GM18907 (cell line): ENCODE measurements around the gene TESPA1.

ENCODE experiments used
- ATAC-seq: cut with Tn5 transposase; IDR thresholded peaks from one replicate; pipeline ENCODE4 v1.9.1; 2021; ENCODE audit warnings: mild to moderate bottlenecking, moderate library complexity; ENCODE audit not compliant: unreplicated experiment

The TESPA1 gene, protein sequence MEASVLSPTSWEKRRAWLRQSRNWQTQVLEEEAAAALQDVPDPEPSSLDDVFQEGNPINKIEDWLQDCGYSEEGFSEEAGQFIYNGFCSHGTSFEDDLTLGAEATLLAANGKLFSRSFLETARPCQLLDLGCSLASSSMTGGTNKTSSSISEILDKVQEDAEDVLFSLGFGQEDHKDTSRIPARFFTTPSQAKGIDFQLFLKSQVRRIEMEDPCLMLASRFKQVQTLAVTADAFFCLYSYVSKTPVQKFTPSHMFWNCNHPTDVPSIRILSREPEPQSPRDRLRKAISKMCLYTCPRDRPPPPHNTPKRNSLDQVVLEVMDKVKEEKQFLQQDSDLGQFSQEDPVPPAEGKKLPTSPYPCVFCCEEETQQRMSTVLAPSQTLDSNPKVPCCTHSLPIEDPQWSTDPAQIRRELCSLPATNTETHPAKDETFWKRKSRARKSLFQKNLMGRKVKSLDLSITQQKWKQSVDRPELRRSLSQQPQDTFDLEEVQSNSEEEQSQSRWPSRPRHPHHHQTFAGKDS

DNA sequence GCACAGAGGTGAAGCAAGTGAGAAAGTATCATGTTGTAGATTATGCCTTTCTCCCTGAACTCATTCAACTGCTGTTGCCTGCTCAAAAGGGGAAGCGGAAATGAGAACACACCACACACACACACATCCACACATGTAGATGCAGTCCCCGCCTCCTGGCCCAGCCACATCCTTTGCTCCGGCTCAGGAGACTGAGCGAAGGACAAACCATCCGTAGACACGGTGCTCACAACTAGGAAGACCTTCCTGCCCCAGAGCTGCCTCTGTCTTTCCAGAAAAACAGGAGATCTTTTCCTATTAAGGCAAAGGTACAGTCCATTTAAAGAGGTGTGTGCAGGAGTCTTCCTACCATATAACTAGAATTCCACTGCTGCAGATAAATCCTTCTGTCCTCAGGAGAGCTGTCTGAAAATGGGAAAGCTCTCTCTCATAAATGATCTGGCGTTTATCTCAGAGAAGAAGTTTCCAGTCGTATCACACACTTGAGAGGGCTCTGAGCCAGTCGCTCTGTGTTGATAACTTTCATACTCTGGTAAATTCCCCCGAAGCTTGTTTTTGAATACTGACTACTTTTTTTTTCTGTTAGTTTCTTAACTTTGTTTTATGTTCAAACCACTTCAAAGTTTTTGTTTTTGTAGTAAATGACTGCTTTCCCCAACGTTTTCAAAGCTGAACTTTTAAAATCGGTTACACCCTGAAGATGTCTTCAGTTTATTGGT, at the start of gene TESPA1:
Gene TESPA1 (minus strand): TSS at position 105 of the 719 bp plus-strand sequence. CDS start 10,200 bp downstream, outside the sequence.
- ATAC-seq: peak; percentile 97

DNA sequence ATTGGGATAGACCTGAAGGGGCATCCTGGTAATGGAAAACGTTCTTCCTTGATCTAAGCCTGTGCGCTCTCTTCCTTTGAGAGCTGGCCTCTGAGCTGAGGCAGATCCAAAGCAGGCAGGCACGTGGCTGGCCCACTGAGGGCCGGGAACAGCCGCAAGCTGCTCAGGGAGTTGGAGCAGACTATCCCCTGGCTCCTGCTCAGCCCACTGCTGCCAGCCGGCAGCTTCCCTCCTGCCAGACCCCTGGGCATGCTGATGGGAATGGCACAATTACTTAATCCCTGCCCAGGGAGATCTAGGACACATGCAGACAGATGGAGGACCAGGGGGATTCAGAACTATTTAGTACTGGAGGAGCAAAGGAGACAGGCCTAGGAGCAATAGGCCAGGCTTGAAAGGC, 49.7 kb upstream of the TESPA1 start:
- no peak for ATAC-seq

DNA sequence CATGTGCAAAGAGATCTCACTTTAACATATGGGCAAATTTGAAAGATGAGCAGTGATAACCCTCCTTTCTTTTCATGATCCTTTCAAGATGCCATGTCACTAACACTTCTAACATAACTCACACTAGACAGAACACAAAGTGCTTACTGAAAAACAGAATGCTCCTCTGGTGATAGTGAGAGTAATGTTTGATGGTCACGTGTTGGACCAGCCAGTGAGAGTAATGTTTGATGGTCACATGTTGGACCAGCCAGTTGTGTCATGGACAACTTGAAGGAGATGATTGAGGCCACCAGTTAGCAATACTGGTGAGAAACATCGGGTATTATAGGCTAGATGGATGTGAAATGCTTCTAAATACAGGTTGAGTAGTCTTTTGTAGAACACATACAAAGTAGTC, 40.9 kb upstream of the TESPA1 start:
- ATAC-seq: no peak

DNA sequence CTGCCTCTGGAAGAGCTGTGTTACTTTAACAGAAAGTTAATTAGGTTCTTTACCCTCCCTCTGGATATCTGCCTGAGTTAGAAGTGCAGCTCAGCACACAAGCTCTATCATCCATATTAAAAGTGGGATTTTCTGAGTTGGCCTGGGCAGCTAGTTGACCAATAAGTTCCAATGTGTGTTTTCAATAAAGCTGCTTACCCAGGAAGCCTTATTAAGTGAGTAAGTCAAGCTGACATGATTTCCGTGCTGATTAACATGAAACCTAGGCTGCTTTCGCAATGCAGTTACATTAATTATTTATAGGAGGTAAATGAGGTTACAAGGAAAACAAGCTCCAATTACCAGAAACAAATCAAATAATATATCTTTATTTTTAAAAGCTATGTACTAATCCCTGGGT, 40.0 kb upstream of the TESPA1 start:
- ATAC-seq: no peak

DNA sequence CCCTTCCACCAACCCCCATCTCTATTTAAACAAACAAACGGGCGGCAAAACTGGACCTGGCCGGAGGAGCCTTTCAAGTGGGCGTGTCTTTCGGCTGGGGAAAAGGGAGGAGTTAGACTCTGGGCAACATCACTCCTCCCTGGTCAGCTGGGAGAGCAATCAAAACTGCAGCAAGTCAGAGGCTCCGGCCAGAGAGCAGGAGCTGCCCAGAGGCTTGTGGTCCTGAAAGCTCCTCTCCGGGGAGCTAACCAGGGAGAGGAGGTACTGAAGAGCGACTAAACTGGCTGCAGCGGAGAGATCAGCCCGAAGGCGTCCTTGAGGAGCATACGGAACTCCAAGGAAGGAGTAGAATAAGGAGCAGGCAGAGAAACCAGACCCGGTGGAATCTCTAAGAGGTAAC, 35.2 kb upstream of the TESPA1 start, which contains the start of gene NEUROD4:
Gene NEUROD4 (plus strand): TSS at position 191 of the 400 bp plus-strand sequence. CDS start 6,466 bp downstream, outside the sequence.
- ATAC-seq: no peak

DNA sequence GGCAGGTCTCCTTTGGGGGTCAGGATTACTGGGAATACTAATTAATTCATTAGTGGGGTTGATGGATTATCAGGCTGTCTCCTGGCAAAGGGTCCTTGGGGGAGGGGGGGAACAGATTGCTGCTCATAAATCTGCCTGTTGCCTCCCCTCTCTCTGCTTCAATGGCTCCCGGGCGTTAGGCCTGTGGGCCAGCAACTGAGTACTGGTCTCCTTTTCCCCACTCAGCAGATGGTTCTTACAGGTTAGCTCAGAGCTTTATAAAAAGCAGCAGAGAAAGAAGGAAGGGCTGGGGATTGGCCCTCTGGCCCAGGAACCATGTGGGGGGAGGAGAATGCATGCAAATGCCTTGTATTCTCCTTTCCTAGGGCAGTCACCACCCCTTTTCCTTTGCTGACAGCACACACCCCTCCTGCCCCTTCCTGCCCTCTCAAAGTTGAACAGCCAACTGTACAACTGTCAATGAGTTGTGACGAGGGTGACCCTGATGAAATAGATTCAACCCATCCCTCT, 32.9 kb upstream of the TESPA1 start:
- ATAC-seq: no peak

DNA sequence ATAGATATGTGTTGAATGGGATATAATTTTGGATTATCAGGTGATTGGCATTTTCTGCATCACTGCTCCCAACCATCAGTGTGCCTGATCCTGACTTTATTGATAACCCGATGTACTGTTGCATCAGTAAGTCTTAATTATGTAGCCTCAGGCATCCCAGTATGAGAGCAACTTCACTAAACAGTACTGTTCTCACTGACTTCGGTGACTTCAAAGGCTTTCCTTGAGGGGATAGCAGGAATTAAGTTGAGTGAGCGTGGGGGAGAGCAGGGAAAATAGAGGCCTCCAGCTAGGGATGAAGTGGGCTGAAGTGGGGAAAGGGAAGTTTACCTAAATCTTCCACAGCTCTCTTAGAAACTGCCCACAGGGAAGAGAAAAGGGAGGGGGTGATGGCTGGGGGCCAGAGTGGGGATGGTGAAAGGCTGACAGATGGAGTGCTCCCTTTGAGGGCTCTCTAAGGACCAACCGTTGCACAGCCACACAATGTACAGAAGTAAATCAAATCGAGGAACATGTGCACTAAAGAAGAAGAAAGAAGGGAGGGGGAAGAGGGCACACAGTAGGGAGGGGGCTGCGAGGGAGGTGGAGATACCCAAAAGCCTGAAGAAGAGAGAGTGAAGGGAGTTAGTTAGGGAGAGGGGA, 24.5 kb upstream of the TESPA1 start:
- no peak for ATAC-seq

DNA sequence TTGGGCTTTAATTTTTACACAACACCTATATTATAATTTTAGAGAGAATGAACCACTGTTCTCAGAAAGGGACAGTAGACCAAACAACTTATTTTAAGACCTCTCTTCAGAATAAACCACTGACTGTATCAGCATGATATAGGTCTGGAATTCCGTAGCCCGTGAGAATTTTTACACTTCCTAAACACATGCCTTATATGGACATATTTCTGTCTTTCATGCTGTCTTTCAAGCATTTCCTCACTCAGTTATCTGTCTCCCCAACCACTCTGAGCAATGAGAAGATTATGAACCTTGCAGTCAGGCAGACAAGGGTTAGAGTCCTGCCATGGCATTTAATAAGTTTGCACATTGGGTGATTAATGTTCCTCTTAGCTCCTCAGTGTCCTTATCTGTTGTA, 17.8 kb upstream of the TESPA1 start:
- ATAC-seq: no peak

DNA sequence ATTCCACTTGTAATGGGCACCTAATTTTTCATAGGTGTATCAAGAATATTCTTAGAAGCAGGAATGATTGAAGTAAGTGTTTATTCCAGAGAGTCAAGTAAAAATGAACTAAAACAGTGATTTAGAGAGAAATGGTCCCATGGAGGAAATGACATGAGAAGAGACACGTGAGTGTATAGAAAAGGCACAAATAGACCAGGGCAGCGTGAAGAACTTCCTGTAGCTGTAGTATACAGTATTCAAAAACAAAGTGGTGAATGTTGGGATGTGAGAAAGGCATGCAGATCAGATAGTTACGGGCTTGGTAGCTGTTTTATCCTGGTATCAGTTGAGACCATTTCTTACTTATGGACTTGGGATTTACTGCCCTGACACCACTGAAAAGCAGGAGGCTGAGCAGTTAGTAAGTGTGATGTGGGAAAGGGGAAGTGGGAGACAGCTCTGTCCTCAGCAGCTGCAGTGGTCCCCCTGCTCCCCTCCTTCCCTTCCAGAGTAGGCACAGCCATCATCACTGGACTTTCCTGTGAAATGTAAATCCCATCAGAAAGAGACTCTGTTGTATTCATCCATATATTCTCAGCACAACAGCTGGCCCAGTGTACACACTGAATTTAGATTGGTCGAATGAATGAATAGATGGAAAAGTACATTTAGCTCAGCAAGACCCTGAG, 16.8 kb upstream of the TESPA1 start:
- ATAC-seq: no peak

DNA sequence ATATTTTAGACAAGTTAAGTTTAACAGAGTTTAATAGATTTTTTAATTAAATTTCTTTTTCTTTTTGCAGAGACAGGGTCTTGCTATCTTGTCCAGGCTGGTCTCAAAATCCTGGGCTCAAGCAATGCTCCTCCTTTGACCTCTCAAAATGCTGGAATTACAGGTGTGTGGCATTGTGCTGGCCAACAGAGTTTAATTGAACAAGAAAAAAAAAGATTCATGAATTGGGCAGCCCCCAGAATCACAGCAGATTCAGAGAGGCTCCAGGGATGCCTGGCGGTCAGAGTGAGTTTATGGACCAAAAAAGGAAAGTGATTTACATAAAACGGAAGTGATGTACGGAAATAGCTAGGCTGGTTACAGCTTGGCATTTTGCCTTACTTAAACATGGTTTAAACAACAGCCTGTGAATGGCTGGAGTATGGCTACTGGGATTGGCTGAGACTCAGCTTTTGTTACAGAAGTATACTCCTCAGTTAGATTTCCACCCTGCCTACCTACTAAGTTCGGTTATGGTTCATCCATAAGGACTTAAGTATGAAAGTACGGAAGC, 14.5 kb upstream of the TESPA1 start:
- ATAC-seq: no peak

DNA sequence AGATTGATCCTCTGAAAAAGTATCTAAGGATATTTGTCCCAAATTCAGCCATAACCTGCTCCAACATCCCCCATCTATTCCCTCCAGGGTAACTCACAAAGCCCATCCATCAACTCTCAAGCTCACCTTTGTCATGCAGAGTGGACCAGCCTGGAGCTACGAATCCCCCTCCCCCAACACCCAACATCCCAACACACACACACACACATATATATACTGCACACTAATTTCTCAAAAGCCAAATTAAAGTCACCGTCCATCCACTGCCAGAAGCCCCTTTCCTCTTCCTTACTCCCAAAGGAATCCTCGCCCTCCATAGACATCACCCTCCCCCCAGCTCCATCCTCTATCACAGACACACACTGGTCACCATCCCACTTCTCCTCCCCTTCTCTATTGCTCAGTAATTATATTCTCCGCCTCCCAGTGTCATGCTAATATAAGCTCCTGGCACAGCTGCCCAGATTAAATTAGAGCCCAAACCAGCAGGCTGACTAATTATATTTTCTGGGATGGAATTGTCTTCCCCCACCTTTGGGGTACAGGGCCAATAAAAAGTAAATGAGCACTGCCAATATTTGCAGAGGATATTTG, 13.5 kb upstream of the TESPA1 start:
- no peak for ATAC-seq

DNA sequence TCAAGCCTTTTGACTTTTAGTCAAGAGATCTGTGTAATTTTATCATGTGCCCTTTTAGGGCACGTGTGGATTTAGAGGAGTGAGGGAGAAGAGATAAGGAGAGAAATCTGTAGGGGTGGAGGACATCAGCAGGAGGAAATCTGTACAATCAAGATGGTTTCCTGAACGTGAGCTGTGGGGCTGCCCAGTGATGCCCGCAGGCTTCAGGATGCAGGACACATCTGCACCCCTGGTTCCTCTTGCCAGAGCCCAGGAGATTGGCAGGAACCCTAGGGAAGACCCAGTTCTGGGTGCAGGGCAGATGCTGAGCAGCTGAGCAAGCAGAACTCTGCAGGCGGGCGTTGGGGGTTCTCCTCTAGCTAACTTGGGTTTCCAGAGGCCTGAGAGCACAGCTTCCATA, 11.6 kb upstream of the TESPA1 start:
- no peak for ATAC-seq

DNA sequence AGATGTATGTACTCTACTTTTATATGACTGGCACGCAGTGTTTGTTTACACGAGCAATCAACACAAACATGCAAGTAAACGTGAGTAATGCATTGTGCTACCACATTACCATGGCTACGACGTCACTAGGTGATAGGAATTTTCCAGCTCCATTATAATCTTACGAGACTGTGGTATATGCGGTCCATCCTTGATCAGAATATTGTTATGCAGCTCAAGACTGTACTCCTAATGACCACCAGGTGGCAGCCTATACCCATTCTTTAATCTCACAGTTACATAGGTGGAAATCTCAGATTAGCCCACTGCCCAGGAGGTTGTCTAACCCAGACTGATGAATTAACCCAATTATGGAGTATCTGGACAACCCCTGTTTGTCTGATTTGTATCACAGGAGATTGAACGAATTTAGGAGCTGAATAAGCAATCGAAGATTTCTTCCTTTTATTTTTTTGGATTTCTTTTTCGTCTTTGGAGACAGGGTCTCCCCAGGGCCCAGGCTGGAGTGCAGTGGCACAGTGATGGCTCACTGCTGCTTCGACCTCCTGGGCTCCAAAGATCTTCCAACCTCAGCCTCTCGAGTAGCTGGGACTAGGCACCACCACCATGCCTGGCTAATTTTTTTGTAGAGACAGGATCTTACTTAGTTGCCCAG, 8.7 kb upstream of the TESPA1 start:
- peak; percentile 49 for ATAC-seq

DNA sequence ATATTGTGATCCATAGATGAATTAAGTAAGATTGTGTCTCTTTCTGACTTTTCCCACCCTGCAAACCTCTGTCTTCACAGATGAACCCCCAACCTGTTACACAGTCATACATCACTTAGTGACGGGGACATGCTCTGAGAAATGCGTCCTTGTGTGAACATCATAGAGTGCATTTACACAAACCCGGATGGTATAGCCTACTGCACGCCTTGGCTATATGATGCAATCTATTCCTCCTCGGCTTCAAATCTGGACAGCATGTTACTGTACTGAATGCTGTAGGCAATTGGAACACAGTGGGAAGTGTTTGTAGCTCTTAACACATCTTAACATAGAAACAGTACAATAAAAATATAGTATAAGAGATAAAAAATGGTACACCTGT, 7.4 kb upstream of the TESPA1 start:
- peak; percentile 43 for ATAC-seq

DNA sequence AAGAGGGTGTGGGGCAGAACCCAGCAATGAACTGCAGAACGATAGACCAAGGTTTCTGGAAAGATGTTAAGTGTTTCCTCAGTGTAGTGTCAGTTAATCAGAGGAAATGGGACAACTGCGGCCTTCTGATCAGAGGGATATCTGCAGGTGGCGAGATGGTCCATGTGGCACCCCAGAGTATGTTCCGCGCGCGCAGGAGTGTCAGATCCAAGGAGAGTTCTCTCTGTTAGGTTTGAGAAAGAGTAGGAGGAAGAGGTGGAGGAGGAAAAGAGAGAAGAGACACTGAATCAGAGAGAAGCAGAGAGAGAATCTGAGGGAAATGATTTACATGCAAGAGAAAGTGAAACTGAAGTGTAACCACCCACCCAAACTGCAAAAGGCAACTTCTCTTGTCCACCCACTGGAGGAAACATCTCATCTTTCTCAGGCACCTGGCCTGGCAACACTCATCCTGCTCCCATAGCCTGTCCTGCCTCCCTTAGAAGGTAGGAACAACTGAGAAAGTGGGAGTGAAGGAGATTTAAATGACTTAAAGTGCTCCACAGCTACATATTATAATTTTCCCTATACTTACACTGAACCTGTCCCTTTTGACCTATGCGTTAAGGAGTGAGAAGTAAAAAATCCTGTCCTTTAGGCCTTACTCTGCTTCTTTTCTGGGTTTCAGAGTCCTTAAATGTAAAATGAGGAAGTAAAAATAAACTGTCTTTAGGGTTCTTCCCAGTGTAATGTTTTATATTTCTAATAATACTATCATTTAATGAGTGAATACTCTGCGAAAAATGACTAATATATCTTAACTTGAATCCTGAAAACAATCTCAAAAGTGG, 6.8 kb upstream of the TESPA1 start:
- peak; percentile 78 for ATAC-seq

DNA sequence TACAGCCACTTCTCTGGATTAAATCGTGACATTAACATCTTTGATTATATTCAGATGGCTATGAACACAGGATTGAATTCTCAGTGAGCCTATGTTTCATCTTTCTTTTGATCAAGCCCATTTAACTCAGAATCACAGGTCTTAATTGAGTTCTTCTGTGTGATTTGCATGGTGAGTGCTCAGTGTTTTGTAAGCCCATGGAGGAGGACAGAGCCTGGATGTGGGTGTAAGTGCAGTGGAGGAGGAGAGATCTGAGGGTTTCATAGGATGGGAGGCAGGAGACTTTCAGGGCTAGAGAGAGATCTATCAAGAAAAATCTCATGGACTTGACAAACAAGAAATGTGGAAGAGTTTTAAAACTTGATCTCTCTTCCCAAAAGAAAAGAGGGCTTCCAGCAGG, 5.3 kb upstream of the TESPA1 start:
- ATAC-seq: no peak

DNA sequence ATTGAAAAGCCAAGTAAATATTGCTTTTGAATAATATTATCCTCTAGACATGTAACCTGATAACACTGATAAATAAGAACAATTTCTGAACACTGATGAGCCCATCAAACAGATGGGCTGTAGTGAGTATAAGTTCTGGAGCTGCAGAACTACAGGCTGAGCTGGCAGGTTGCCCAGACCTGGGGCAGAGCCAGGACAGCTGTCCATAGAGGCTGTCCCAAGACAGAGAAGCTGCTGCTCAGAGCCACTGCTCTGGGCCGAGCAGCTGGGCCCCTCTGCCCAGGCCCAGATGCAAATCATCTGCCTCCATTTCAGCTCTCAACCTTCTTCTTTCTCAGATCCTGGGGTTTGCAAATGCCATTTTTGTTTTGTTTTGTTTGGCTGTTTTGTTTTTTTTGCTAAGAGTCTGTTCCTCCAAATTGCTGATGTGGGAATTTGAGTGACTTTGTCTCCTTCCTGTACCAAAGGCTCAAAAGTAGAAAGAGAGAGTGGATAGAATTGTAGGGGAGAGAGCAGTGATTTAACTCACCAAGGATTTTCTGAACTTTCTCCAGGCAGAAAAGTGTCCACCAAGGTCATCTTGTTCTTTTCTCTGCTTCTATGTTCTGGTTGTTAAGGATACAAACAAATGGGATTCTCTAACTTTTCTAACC, 4.0 kb upstream of the TESPA1 start:
- ATAC-seq: no peak

DNA sequence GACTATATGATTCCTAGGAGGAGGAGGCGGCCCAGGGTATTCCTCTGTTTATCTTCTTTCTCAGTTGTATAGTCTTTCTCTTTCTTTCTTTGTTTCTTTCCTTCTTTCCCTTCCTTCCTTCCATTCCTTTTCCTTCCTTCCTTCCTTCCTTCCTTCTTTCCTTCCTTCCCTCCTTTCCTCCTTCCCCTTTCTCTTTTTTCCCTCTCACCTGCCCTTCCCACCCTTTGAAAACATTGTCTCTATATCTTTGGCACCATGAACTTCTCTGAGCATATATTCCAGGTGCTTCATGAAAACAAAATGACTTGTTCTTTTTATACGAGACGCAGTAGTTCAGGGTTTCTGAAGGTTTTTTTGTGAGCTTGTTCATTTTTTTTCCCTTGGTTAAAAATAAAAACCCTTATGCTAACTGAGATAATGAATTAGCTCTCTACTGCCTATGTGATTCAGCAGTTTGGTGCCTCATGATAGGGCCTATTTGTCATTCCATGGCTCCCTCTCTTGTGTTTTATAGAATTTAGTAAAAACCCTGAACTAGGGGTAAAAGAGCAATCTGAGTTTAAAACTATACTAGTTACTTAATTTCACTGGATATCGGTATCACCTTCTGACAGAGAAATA, 3.2 kb upstream of the TESPA1 start:
- ATAC-seq: no peak
